ENCODE measurements around the gene SETD1B.
"Not testable (repeated sequence)": the region's sequence is repeated elsewhere in the genome, so short reads cannot be mapped to it uniquely, and the experiment has no call there.

SETD1B gene

DNA sequence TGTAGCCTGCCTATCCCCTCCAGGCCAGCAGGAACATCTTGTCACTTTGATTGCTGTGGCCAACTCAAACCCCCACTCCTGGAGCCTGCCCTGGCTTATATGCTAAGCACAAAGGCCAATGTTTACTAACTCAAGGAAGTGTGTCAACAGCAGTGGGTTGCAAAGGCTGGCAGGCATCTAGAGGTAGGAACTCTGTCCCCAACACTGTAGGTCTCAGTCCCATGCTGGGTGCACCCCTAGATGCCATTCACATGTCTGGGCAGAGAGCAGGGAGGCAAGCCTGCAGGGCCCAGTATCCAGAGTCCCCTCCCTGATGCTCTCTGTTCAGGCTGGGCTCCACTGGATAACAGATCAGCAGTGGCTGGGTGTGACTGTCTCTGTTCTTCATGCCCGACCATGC lies 56.4 kb downstream of the SETD1B start:
- DNase-seq: no peak

DNA sequence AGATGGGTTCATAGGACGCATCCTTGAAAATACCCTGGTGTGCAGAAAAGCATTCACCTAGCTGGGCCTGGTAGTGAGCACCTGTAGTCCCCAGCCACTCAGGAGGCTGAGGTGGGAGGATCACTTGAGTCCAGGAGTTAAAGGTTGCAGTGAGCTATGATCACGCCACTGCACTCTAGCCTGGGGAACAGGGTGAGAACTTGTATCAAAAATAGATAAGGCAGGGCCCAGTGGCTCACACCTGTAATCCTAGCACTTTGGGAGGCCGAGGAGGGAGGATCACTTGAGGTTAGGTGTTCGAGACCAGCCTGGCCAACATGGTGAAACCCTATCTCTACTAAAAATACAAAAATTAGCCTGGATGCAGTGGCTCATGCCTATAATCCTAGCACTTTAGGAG lies 56.9 kb downstream of the SETD1B start:
- not testable (repeated sequence) for DNase-seq

DNA sequence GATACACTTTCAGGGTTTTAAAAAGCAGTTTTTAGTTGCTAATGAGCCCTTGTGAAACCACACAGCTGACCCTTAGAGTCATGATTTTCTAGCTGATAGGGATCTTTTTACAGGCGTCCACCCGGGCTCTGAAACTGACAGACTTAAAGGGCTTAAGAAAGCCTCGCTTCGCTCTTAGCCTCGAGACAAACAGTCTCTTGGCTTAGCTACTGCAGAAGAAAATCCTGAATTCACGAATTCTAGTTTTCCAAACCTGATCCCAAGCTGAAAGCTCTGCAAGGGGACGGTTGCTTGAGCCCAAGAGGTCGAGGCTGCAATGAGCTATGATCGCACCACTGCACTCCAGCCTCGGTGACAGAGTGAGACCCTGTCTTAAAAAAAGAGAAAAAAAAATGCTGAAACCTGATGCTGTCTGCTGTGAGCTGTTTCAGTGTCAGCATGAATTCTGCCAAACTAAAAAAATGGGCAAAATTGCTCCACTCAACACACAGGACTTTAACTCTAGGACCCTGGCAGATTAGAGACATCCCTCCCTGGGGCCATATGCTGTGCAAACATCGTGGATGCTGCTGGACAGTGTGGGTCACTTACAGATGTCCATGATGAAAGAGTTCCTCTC lies 57.9 kb downstream of the SETD1B start:
- no peak for DNase-seq

DNA sequence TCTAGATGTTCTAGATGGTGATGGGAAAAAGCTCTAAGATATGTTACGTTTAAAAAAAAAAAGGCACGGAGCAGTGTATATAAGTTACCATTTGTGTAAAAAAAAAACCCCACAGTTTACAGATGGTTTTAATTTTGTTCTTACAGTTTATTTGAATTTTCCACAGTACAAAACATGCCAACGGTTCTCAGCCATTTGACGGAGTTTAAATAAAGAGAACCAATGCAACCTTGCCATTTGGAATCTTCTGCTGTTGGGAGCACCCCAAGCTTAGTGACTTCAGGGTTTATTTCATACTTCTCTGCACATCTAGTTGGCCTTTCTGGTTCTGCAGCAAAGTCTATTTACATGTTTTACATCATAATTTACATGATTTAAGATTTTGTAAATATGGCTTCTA lies 62.5 kb downstream of the SETD1B start:
- DNase-seq: no peak

DNA sequence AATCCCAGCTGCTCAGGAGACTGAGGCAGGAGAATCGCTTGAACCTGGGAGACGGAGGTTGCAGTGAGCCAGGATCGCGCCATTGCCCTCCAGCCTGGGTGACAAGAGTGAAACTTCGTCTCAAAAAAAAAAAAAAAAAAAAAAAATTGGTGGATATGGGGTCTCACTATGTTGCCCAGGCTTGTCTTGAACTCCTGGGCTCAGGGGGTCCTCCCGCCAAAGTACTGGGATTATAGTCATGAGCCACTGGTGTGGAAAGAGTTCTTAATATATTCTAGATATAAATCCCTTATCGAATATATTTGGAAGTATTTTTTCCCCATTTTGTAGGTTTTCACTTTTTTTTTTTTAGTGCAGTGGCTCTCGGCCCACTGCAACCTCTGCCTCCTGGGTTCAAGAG lies 65.4 kb downstream of the SETD1B start:
- DNase-seq: not testable (repeated sequence)

DNA sequence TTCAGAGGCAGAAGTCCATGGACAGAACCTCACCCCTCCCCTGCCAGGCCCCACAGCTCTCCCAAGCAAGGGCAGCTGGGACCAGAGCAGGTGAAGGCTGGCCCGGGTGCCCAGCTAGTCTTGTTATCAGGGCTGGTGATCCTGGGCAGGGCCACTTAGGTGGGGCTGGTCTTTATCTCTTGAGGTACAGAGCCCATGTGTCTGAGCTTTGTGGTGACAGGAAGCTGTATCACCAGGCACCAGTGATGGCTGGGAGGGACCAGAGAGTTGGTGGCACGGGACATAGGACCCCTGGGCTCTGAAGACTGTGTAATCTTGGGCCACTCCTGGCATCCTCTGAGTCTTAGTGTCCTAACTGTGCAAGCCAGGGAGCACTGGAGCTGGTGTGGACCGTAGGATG lies 67.7 kb downstream of the SETD1B start:
- no peak for DNase-seq

DNA sequence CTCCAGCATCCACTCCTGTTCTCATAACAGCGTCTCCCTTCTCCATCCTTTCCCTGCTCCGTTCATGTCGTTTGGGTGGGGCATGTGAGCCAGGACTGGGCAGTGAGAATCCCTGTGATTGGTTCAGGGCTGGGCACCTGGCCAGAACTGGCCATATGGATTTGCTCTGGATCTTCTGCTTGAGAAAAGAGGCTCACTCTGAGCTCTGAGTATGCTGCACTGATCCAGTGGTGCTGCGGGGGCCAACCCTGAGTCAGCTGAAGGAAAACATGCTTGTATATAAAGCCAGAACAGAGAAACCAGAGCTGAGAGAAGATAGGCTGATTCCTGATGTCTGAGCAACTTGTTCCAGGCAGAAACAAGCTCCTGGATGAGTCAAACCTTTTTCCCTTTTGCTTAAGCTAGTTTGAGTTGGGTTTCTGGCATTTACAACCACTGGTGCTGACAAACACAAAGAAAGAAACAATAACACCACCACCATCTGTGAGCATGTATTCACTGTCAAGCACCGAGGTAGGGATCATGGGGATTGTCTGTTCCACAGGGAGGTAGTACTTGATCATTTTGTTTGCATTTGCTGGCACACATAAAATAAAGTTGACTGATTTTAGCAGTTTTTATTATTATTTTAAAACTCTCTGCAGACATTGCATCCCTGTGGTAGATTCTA lies 68.9 kb downstream of the SETD1B start:
- no peak for DNase-seq

DNA sequence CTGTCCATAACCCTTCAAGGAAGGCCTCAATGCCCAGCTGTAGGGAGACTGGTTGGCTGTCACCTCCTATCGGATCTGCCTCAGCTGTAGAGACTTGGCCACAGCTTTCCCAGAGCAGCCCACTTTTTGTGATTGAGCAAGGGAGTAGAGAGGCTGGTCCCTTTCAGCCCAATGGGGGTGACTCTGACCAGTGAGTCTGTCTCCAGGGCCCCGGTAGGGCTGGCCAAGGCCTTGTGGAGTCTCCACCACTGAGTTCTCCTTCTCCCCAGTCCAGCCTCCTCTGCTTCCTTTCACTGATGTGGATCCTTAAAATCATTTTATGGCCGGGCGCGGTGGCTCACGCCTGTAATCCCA lies 69.4 kb downstream of the SETD1B start:
- DNase-seq: no peak

DNA sequence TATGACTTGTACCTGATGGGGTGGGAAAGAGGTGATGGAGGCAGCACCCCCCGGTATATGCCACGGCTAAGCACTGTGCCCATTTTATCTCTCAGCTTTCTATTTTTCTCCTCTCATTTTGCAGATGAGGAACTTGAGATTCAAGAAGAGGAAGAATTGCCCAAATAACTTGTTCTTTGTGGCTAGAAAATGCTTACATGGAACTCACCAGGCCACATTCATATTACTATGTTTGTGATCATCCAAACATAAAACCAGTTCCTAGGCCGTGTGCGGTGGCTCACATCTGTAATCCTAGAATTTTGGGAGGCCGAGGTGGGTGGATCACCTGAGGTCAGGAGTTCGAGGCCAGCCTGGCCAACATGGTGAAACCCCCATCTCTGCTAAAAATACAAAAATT lies 70.3 kb downstream of the SETD1B start:
- no peak for DNase-seq

DNA sequence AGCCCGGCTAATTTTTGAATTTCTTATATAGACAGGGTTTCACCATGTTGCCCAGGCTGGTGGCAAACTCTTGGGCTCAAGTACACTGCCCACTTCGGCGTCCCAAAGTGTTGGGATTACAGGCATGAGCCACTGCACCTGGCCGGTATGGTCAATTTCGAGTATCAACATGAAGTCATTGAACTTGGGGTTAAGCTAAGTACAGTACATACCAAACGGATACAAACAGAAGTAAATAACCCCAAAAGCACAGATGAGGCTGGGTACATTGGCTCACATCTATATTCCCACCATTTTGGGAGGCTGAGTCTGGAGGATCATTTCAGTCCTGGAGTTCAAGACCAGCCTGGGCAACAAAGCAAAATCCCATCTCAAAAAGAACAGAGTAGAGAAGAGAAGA lies 71.8 kb downstream of the SETD1B start:
- no peak for DNase-seq

DNA sequence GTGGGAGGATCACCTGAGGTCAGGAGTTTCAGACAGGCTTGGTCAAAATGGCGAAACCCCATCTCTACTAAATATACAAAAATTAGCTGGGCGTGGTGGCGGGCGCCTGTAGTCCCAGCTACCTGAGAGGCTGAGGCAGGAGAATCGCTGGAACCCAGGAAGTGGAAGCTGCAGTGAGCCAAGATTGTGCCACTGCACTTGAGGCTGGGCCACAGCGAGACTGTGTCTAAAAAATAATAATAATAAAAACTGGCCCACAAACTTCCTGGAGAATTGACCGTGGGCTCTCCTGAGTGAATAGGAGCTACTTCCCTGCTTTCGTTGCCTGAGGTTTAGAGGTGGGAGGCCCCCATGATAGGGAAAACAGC lies 72.3 kb downstream of the SETD1B start:
- not testable (repeated sequence) for DNase-seq
